Measurements from ENCODE around the gene SLC4A3. TPM values are rescaled to one million over a fixed set of nuclear protein-coding genes. Genes with fewer than 3 reads are reported as not detected.
A peak's percentile ranks its signal among the peaks of the same experiment; 100 is the strongest.

The SLC4A3 gene
- total RNA-seq, 1 experiment from 2014 or later = 11.6 TPM

- POLR2A ChIA-PET (ENCODE audit: unreplicated experiment) = no interaction called here
- intact Hi-C loops (cut with micrococcal nuclease) = no loop called here
- no peaks in the 10 kb centered on the region for H3K79me2 ChIP-seq (ENCODE audit: low read length)
- no peak for TF ChIP-seq EZH2 (IDR thresholded peaks at IDR 0.05; ENCODE audit: low read length, unreplicated experiment)
- no peak for TF ChIP-seq EZH2phosphoT487 (IDR thresholded peaks at IDR 0.05; ENCODE audit: borderline replicate concordance, low read length)
- TF ChIP-seq CTCF (conservative IDR thresholded peaks at IDR 0.05; ENCODE audit: low read depth, low read length) = no peak
- H4K20me1 ChIP-seq (ENCODE audit: low read length) = no peaks in the 10 kb centered on the region
- CTCF ChIA-PET = no interaction called here
- no peak overlapping the region for H2AFZ ChIP-seq (ENCODE audit: low read length)
- BruUV-seq (replicated peaks) = no TSS peak
- no peaks in the 10 kb centered on the region for H3K9me2 ChIP-seq (replicated peaks; ENCODE audit: low read length)
- no peak overlapping the region for H3K27ac ChIP-seq (ENCODE audit: low read length)
- ATAC-seq = no peak
- H3K4me1 ChIP-seq (ENCODE audit: insufficient read depth, low read length) = peaks cover 8% of the 10 kb centered on the region
- no peak overlapping the region for H3K4me2 ChIP-seq (ENCODE audit: low read length)
- H3K4me3 ChIP-seq (ENCODE audit: low read length) = no peak overlapping the region
- no peaks in the 10 kb centered on the region for H3K9me3 ChIP-seq (ENCODE audit: low read length)
- no peaks in the 10 kb centered on the region for H3K36me3 ChIP-seq (ENCODE audit: low read depth, low read length)
- no peaks in the 10 kb centered on the region for H3K27me3 ChIP-seq (ENCODE audit: low read length)
- H3K9ac ChIP-seq (ENCODE audit: low read length) = no peak overlapping the region
- H3F3A ChIP-seq (ENCODE audit: low read length, unreplicated experiment) = no peaks in the 10 kb centered on the region
- DNase-seq = no peak
These were observed 34.3 kb upstream of the SLC4A3 start for GRCh38 chr2:219593154-219593553.

- H4K20me1 ChIP-seq (ENCODE audit: low read length) = no peaks in the 10 kb centered on the region
- no peak for DNase-seq
- ATAC-seq = no peak
- no peaks in the 10 kb centered on the region for H3K9me2 ChIP-seq (replicated peaks; ENCODE audit: low read length)
- H3K79me2 ChIP-seq (ENCODE audit: low read length) = peaks cover 7% of the 10 kb centered on the region
- intact Hi-C loops (cut with micrococcal nuclease) = no loop called here
- no peaks in the 10 kb centered on the region for H3K27me3 ChIP-seq (ENCODE audit: low read length)
- CTCF ChIA-PET = no interaction called here
- H2AFZ ChIP-seq (ENCODE audit: low read length) = no peak overlapping the region
- peaks cover 15% of the 10 kb centered on the region for H3K4me1 ChIP-seq (ENCODE audit: insufficient read depth, low read length)
- H3K36me3 ChIP-seq (ENCODE audit: low read depth, low read length) = no peaks in the 10 kb centered on the region
- no peak overlapping the region for H3K27ac ChIP-seq (ENCODE audit: low read length)
- POLR2A ChIA-PET (ENCODE audit: unreplicated experiment) = no interaction called here
- no peaks in the 10 kb centered on the region for H3K9me3 ChIP-seq (ENCODE audit: low read length)
- no TSS peak for BruUV-seq (replicated peaks)
- TF ChIP-seq CTCF (conservative IDR thresholded peaks at IDR 0.05; ENCODE audit: low read depth, low read length) = no peak
- no peak for TF ChIP-seq EZH2 (IDR thresholded peaks at IDR 0.05; ENCODE audit: low read length, unreplicated experiment)
- no peak for TF ChIP-seq EZH2phosphoT487 (IDR thresholded peaks at IDR 0.05; ENCODE audit: borderline replicate concordance, low read length)
- no peak overlapping the region for H3K4me2 ChIP-seq (ENCODE audit: low read length)
- H3K4me3 ChIP-seq (ENCODE audit: low read length) = no peak overlapping the region
- H3F3A ChIP-seq (ENCODE audit: low read length, unreplicated experiment) = no peaks in the 10 kb centered on the region
- no peak overlapping the region for H3K9ac ChIP-seq (ENCODE audit: low read length)
These were observed 32.2 kb upstream of the SLC4A3 start for GRCh38 chr2:219595256-219595655.

GRCh38 chr2:219596954-219597551, 30.4 kb upstream of the SLC4A3 start:
- TF ChIP-seq EZH2phosphoT487 (IDR thresholded peaks at IDR 0.05; ENCODE audit: borderline replicate concordance, low read length) = no peak
- TF ChIP-seq EZH2 (IDR thresholded peaks at IDR 0.05; ENCODE audit: low read length, unreplicated experiment) = no peak
- TF ChIP-seq CTCF (conservative IDR thresholded peaks at IDR 0.05; ENCODE audit: low read depth, low read length) = no peak
- ChIA-PET CTCF (interaction anchor here (0.9 kb wide), 1 partner anchor 92 kb away, joined by 5 read pairs; no protein-coding TSS in a partner anchor), POLR2A (ENCODE audit: unreplicated experiment) (interaction anchor here (0.5 to 1.1 kb wide), 6 partner anchors 26 to 209 kb away, joined by 3 to 11 read pairs (median 6); partner anchors contain the start of genes CHPF, GMPPA and OBSL1)
- Histone ChIP-seq H3K79me2 (ENCODE audit: low read length) (peaks cover 7% of the 10 kb centered on the region), H3K9me2 (replicated peaks; ENCODE audit: low read length) (no peaks in the 10 kb centered on the region), H3K27me3 (ENCODE audit: low read length) (no peaks in the 10 kb centered on the region), H3K4me2 (ENCODE audit: low read length) (peak overlapping the region; percentile 94), H3K27ac (ENCODE audit: low read length) (peak overlapping the region; percentile 75), H3K9ac (ENCODE audit: low read length) (peak overlapping the region; percentile 94), H3K36me3 (ENCODE audit: low read depth, low read length) (no peaks in the 10 kb centered on the region), H3K4me1 (ENCODE audit: insufficient read depth, low read length) (peaks cover 15% of the 10 kb centered on the region), H2AFZ (ENCODE audit: low read length) (peak overlapping the region; percentile 88), H4K20me1 (ENCODE audit: low read length) (no peaks in the 10 kb centered on the region), H3K4me3 (ENCODE audit: low read length) (peak overlapping the region; percentile 82), H3K9me3 (ENCODE audit: low read length) (no peaks in the 10 kb centered on the region), H3F3A (ENCODE audit: low read length, unreplicated experiment) (no peaks in the 10 kb centered on the region)
- ATAC-seq = peak; percentile 12
- DNase-seq = peak; percentile 15
- TSS peak; percentile 89 for BruUV-seq (replicated peaks)
- intact Hi-C loops (cut with micrococcal nuclease) = loop anchor here (1.0 to 2.0 kb wide), 4 partner anchors 20 to 92 kb away; partner anchors contain the start of genes CHPF and OBSL1
